GM18517 (cell line): ENCODE data around the gene SSH2.
A peak's percentile ranks its signal among the peaks of the same experiment; 100 is the strongest.
"Not testable (repeated sequence)": the region's sequence is repeated elsewhere in the genome, so short reads cannot be mapped to it uniquely, and the experiment has no call there.

Experiments used
- ATAC-seq: cut with Tn5 transposase; IDR thresholded peaks from one replicate; pipeline ENCODE4 v1.9.1; 2021; ENCODE audit warnings: mild to moderate bottlenecking, moderate library complexity; ENCODE audit not compliant: unreplicated experiment

The SSH2 gene

GRCh38 chr17:29929006-29929532, 959 bp downstream of the SSH2 start:
- peak; percentile 1 for ATAC-seq

- ATAC-seq = no peak
Observed at GRCh38 chr17:29927546-29927945, 2.5 kb downstream of the SSH2 start.

- no peak for ATAC-seq
Observed at GRCh38 chr17:29924786-29925185, 5.2 kb downstream of the SSH2 start.

- no peak for ATAC-seq
Observed at GRCh38 chr17:29918922-29919856, 10.8 kb downstream of the SSH2 start.

- no peak for ATAC-seq
Observed at GRCh38 chr17:29918016-29918415, 12.0 kb downstream of the SSH2 start.

- no peak for ATAC-seq
Observed at GRCh38 chr17:29914819-29915537, 15.1 kb downstream of the SSH2 start.

GRCh38 chr17:29911641-29912177, 18.3 kb downstream of the SSH2 start:
- no peak for ATAC-seq

- no peak for ATAC-seq
Observed at GRCh38 chr17:29909236-29910003, 20.6 kb downstream of the SSH2 start.

GRCh38 chr17:29906969-29907368, 23.1 kb downstream of the SSH2 start:
- no peak for ATAC-seq

GRCh38 chr17:29905879-29906167, 24.2 kb downstream of the SSH2 start:
- ATAC-seq = no peak

GRCh38 chr17:29905086-29905878, 24.7 kb downstream of the SSH2 start:
- no peak for ATAC-seq

- ATAC-seq = no peak
Observed at GRCh38 chr17:29903471-29903870, 26.6 kb downstream of the SSH2 start.

GRCh38 chr17:29897136-29897535, 32.9 kb downstream of the SSH2 start:
- not testable (repeated sequence) for ATAC-seq

- no peak for ATAC-seq
Observed at GRCh38 chr17:29892201-29892600, 37.8 kb downstream of the SSH2 start.

- no peak for ATAC-seq
Observed at GRCh38 chr17:29891131-29891530, 38.9 kb downstream of the SSH2 start.

GRCh38 chr17:29885031-29885640, 44.9 kb downstream of the SSH2 start:
- ATAC-seq = no peak

- no peak for ATAC-seq
Observed at GRCh38 chr17:29883497-29883896, 46.5 kb downstream of the SSH2 start.

GRCh38 chr17:29881256-29881655, 48.8 kb downstream of the SSH2 start:
- no peak for ATAC-seq

- ATAC-seq = no peak
Observed at GRCh38 chr17:29880031-29880430, 50.0 kb downstream of the SSH2 start.
